ENCODE results near the gene DPYSL5.

GRCh38 chr2:26997394-26997793, 149.5 kb downstream of the DPYSL5 start:
- no peak for TF ChIP-seq EZH2 (IDR thresholded peaks at IDR 0.05; ENCODE audit: borderline replicate concordance, insufficient read depth, low read length, poor library complexity, severe bottlenecking)
- TF ChIP-seq, protein P1, sequence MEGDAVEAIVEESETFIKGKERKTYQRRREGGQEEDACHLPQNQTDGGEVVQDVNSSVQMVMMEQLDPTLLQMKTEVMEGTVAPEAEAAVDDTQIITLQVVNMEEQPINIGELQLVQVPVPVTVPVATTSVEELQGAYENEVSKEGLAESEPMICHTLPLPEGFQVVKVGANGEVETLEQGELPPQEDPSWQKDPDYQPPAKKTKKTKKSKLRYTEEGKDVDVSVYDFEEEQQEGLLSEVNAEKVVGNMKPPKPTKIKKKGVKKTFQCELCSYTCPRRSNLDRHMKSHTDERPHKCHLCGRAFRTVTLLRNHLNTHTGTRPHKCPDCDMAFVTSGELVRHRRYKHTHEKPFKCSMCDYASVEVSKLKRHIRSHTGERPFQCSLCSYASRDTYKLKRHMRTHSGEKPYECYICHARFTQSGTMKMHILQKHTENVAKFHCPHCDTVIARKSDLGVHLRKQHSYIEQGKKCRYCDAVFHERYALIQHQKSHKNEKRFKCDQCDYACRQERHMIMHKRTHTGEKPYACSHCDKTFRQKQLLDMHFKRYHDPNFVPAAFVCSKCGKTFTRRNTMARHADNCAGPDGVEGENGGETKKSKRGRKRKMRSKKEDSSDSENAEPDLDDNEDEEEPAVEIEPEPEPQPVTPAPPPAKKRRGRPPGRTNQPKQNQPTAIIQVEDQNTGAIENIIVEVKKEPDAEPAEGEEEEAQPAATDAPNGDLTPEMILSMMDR (IDR thresholded peaks at IDR 0.05; ENCODE audit: poor library complexity, severe bottlenecking), result no peak

All from neural cell (in vitro differentiated cells).